NCI-H2107 (cell line): ENCODE data around the gene MCAM.

Experiments
- DNase-seq: peaks from one replicate; lab custom pipeline; 2025; lab: John Stamatoyannopoulos, UW

The MCAM gene

GRCh38 chr11:119262668-119263351 is 54.1 kb downstream of the MCAM start:
- DNase-seq: no peak

GRCh38 chr11:119258983-119259382 is 57.9 kb downstream of the MCAM start:
- no peak for DNase-seq
